HAP-1 (cell line): ENCODE results near the gene KRT79.

Source experiments
- DNase-seq, 2 experiments: peaks; one replicate each; pipeline ENCODE4 v3.0.0-alpha.2; 2016 to 2020; ENCODE audit warnings: low spot score in 2 of 2
- H3K27me3 ChIP-seq: fragments of 250-450 bp; sonication (Bioruptor Pico); 2 replicates; pipeline ENCODE4 v1.5.1; 2020; ENCODE audit warnings: low read depth, mild to moderate bottlenecking, moderate library complexity
- H3K36me3 ChIP-seq: fragments of 250-450 bp; sonication (Bioruptor Pico); replicated peaks from 2 replicates; pipeline ENCODE4 v1.5.1; 2020; ENCODE audit warnings: mild to moderate bottlenecking
- H3K4me1 ChIP-seq: fragments of 250-450 bp; sonication (Bioruptor Pico); 2 replicates; pipeline ENCODE4 v1.5.1; 2020; ENCODE audit warnings: mild to moderate bottlenecking
- H3K4me3 ChIP-seq: fragments of 250-450 bp; sonication (Bioruptor Pico); 2 replicates; pipeline ENCODE4 v1.5.1; 2020; ENCODE audit warnings: mild to moderate bottlenecking, moderate library complexity
- H3K9me3 ChIP-seq: fragments of 250-450 bp; sonication (Bioruptor Pico); 2 replicates; pipeline ENCODE4 v1.5.1; 2020; ENCODE audit warnings: mild to moderate bottlenecking, moderate library complexity
- in situ Hi-C: fragments of 300-500 bp; cut with MboI; formaldehyde crosslinking; loops from 3 replicates; pipeline ENCODE4 v1.14.3; 2020; ENCODE audit warnings: low sequenced_read_pairs, inconsistent platforms, mixed read lengths

KRT79 gene

DNA sequence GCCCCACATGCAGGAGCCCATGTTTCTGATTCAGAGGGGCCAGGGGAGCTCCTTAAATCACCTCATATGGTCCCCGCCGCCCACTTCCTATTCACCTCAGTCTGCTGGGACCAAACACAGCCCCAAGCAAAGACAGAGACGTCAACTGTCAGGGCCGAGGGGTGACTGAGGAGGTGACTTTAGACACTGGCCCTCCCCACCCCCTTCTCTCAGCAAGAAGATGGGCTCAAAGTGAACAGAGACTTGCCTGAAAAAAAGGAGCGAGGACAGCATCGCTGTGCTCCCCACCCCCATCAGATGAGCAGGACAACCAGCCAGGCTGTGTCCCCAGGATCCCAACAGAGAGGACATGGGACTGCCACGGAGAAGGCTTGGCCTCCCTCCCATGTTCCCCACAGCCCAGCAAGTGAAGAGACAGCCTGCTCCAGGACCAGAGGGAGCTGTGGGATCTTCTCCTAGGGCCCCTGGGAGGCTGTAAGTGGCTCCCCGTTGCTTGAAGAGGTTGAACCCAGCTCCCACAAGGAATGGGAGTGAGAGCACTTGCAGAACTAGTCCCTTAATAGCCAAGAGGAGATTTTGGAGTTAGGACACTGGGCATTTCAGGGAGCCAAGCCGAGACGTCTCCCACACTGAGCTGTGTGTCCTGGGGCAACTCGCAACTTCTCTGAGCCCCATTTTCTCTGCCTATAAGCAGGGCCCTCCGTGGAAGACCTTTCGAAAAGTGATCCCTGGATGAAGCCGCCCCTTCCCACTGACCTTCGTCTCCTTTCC, 1.3 kb upstream of the KRT79 start:
- in situ Hi-C loops, result no loop called here
- no peaks in the 10 kb centered on the region for H3K36me3 ChIP-seq
- H3K4me1 ChIP-seq, result no peaks in the 10 kb centered on the region
- peaks cover 9% of the 10 kb centered on the region; the same call in 1 of the 2 replicates for H3K27me3 ChIP-seq
- H3K4me3 ChIP-seq, result no peak overlapping the region
- no peaks in the 10 kb centered on the region for H3K9me3 ChIP-seq
- no peak for DNase-seq

DNA sequence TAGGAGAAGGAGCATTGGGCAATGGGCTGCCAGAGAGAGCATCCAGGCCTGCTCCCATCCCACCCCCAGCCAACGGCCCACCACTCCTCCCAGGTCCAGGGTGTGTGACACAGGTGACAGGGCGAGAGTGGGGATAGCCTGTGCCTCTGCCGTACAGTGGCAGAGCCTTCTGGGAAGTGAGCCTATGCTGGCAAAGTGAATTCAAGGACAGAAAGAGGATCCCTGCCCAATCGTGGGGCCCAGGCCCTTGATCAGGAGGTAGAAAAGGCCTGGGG, 553 bp upstream of the KRT79 start:
- no peak for DNase-seq
- in situ Hi-C loops, result no loop called here
- H3K9me3 ChIP-seq, result no peaks in the 10 kb centered on the region
- no peak overlapping the region for H3K4me3 ChIP-seq
- peaks cover 2% of the 10 kb centered on the region; the same call in 1 of the 2 replicates for H3K27me3 ChIP-seq
- H3K4me1 ChIP-seq, result no peaks in the 10 kb centered on the region
- no peaks in the 10 kb centered on the region for H3K36me3 ChIP-seq

DNA sequence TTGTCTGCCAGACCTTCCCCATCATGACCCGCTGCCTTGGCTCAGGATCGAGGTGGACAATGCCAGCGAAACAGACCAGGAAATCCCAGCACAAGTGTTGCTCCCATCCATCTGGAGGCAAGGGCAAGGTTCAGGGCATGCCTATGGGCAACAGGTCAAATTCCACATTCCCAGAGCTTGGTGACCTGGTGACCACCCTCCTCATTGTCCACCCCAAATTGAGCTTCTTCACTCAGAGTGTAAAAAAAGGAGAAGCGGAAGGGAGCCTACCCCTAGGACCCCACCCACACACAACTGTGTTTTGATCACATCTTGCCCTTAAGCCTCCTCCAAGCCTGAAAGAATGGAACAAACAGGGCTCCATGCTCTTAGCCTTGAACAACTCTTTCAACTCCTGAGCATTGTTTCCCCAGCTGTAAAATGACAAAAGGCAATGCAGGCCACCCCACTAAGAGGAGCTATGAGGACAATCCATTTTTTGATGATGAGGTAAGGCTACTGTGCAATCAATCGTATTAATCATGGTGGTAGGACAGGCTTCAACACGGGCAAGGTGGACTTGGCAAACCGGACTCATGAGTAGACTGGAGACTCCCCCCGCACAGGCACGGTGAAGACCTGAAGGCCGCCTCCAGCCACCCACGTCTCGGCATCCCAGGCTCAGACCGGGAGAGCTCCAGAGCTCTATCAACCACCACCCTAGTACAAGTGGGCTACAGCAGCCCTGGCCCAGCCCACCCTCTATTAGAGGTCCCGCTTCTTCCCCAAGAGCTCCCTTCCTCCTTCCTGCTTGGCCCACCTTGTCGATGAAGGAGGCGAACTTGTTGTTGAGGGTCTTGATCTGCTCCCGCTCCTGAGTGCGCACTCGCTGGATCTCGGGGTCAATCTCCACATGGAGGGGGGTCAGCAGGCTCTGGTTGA, 866 bp downstream of the KRT79 start:
- Histone ChIP-seq H3K9me3 (no peaks in the 10 kb centered on the region), H3K27me3 (peaks cover 8% of the 10 kb centered on the region), H3K36me3 (no peaks in the 10 kb centered on the region), H3K4me1 (no peaks in the 10 kb centered on the region), H3K4me3 (no peak overlapping the region)
- in situ Hi-C loops, result no loop called here
- DNase-seq, result no peak

- H3K4me3 ChIP-seq, result no peak overlapping the region
- DNase-seq, result no peak
- H3K27me3 ChIP-seq, result peaks cover 8% of the 10 kb centered on the region
- H3K4me1 ChIP-seq, result no peaks in the 10 kb centered on the region
- no peaks in the 10 kb centered on the region for H3K36me3 ChIP-seq
- H3K9me3 ChIP-seq, result no peaks in the 10 kb centered on the region
- in situ Hi-C loops, result no loop called here
Observed at GRCh38 chr12:52832451-52832850, 1.7 kb downstream of the KRT79 start.

DNA sequence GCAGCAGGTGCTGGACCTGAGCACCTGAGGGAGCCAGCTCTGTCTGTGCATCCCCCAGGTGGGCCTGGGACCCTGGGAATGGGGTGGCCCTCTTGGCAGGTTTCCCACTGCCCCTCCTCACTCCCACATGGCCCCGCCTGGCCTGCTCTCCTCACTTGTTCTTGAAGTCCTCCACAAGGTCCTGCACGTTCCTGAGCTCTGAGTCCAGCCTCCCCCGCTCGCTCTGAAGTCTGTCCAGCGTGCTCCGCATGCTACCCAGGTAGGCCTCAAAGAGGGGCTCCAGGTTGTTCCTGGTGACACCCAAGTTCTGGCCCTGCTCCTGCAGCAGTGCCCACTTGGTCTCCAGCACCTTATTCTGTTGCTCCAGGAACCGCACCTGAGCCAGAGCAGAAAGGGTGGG, 2.9 kb downstream of the KRT79 start:
- H3K4me1 ChIP-seq, result no peaks in the 10 kb centered on the region
- no peak for DNase-seq
- in situ Hi-C loops, result no loop called here
- no peaks in the 10 kb centered on the region for H3K9me3 ChIP-seq
- no peaks in the 10 kb centered on the region for H3K36me3 ChIP-seq
- peaks cover 6% of the 10 kb centered on the region for H3K27me3 ChIP-seq
- no peak overlapping the region for H3K4me3 ChIP-seq

DNA sequence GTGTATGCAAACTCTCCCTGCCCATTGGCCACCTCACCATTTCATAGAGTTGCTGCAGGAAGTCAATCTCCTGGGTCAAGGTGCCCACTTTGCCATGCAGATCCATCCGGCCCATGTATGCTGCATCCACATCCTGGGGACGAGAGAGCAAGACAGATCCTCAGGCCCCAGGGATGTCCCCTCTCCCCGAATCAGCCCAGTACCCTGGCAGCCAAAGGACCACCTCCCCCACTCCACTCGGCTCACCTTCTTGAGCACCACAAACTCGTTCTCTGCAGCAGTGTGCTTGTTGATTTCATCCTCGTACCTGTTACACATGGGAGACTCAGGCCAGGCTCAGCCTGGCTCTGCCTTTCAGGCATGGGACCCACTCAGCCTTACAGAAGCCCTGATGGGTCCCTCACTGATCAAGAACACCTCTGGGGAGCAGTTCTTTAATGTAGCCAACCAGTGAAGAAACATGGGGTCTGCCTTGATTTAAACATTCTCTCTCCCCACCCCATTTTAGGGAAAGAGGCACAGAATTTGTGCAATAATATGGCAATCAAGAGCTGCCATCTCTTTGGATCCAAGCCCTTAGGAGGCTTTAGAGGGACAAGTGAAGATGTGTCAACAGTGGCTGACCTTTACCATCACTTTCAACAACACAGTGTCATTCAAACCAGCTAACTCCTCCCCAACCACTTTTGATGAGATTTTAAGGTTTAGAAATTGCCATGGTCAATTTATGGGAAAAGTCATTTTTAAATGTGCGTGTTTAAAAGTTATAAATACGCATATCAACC, 3.9 kb downstream of the KRT79 start:
- Histone ChIP-seq H3K36me3 (no peaks in the 10 kb centered on the region), H3K4me1 (no peaks in the 10 kb centered on the region), H3K4me3 (no peak overlapping the region), H3K27me3 (peaks cover 6% of the 10 kb centered on the region), H3K9me3 (no peaks in the 10 kb centered on the region)
- no peak for DNase-seq
- in situ Hi-C loops, result no loop called here

DNA sequence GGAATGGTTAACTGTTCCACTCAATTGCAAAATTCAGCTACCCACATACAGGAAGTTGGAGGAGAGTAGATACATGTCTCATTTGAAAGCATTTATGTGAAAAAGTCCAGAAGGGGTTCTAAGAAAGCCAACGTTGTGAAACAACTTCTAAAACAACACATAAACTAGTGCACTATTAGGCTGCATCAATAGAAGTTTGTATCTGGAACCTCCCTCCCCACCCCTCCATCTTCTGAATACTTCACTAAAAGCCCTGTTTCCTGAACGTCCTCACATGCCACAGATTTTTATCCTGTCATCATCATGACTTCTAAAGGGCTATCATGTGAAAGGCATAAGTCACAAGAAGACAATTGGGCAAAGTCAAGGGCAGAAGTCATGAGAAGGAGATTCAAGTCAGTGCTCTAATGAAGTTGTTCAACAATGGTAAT, 5.5 kb downstream of the KRT79 start:
- Histone ChIP-seq H3K36me3 (no peaks in the 10 kb centered on the region), H3K4me1 (no peaks in the 10 kb centered on the region), H3K27me3 (peaks cover 6% of the 10 kb centered on the region), H3K4me3 (no peak overlapping the region), H3K9me3 (no peaks in the 10 kb centered on the region)
- no peak for DNase-seq
- in situ Hi-C loops, result no loop called here

GRCh38 chr12:52828156-52828555, 6.0 kb downstream of the KRT79 start:
- H3K9me3 ChIP-seq, result no peaks in the 10 kb centered on the region
- in situ Hi-C loops, result no loop called here

DNA sequence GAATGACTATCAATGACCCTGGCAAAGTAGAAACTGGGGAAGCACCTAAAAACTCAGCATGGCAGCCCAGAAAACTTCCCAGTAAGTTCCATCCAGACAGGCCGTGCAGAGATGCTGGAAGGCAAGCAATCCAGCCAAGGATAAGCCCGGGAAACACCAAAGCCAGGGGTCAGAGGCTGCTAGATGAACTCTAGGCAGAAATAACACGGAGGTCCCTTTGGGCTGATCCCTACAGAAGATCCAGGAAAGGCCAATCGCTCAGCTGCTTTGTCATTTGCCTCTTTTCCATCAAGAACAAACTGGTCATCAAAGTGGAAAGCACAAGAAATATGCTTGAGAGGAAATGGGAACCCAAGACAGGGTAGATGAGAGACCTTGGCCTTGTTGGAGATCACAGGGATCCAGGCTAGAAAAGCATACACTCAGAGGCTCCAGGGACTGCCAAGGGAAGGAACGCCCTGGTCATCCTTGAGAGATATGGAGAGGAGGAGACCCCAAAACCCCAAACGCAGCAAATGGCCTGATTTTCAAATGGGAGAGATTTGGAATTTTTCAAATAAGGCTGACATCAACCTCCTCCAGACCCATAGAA, 6.5 kb downstream of the KRT79 start:
- in situ Hi-C loops, result no loop called here

More at GRCh38 chr12:52828156-52828555, 6.0 kb downstream of the KRT79 start:
- Histone ChIP-seq H3K4me1 (no peaks in the 10 kb centered on the region), H3K27me3 (peaks cover 6% of the 10 kb centered on the region), H3K36me3 (no peaks in the 10 kb centered on the region), H3K4me3 (no peak overlapping the region)
- DNase-seq, result no peak

GRCh38 chr12:52826611-52827498, 7.3 kb downstream of the KRT79 start:
- no peaks in the 10 kb centered on the region for H3K36me3 ChIP-seq
- no peaks in the 10 kb centered on the region for H3K4me1 ChIP-seq
- H3K4me3 ChIP-seq, result no peak overlapping the region
- peaks cover 6% of the 10 kb centered on the region for H3K27me3 ChIP-seq
- in situ Hi-C loops, result no loop called here
- no peaks in the 10 kb centered on the region for H3K9me3 ChIP-seq
- DNase-seq, result no peak

More for the DNA sequence above, 6.5 kb downstream of the KRT79 start:
- Histone ChIP-seq H3K4me1 (no peaks in the 10 kb centered on the region), H3K4me3 (no peak overlapping the region), H3K36me3 (no peaks in the 10 kb centered on the region), H3K27me3 (peaks cover 6% of the 10 kb centered on the region), H3K9me3 (no peaks in the 10 kb centered on the region)
- no peak for DNase-seq

GRCh38 chr12:52825961-52826360, 8.2 kb downstream of the KRT79 start:
- Histone ChIP-seq H3K27me3 (peaks cover 6% of the 10 kb centered on the region), H3K4me3 (no peak overlapping the region), H3K36me3 (no peaks in the 10 kb centered on the region), H3K9me3 (no peaks in the 10 kb centered on the region), H3K4me1 (no peaks in the 10 kb centered on the region)
- in situ Hi-C loops, result no loop called here
- DNase-seq, result no peak

GRCh38 chr12:52824741-52825410, 9.2 kb downstream of the KRT79 start:
- in situ Hi-C loops, result no loop called here
- Histone ChIP-seq H3K27me3 (peaks cover 9% of the 10 kb centered on the region), H3K4me1 (no peaks in the 10 kb centered on the region), H3K36me3 (no peaks in the 10 kb centered on the region), H3K4me3 (no peak overlapping the region), H3K9me3 (no peaks in the 10 kb centered on the region)
- no peak for DNase-seq
